Measurements from ENCODE around the gene PHF1. TPM values are rescaled to one million over a fixed set of nuclear protein-coding genes. Genes with fewer than 3 reads are reported as not detected.

PHF1 gene
- total RNA-seq, 2 donors from 2014 or later: 51.8 to 69.8 TPM

- TF ChIP-seq CTCF (IDR thresholded peaks at IDR 0.05): no peak
- Histone ChIP-seq H3K36me3 (peaks cover 33% of the 10 kb centered on the region), H3K9me3 (no peaks in the 10 kb centered on the region), H3K27me3 (no peaks in the 10 kb centered on the region), H3K4me3 (no peak overlapping the region), H3K27ac (no peak overlapping the region), H3K4me1 (no peaks in the 10 kb centered on the region)
- no peak for DNase-seq (ENCODE audit: low spot score)
Measured at GRCh38 chr6:33443025-33443424, 32.2 kb downstream of the PHF1 start.

- H3K27me3 ChIP-seq: no peaks in the 10 kb centered on the region
- no peaks in the 10 kb centered on the region for H3K4me1 ChIP-seq
- peaks cover 25% of the 10 kb centered on the region for H3K36me3 ChIP-seq
- TF ChIP-seq CTCF (IDR thresholded peaks at IDR 0.05): no peak
- H3K4me3 ChIP-seq: no peak overlapping the region
- H3K27ac ChIP-seq: no peak overlapping the region
- H3K9me3 ChIP-seq: no peaks in the 10 kb centered on the region
- DNase-seq (ENCODE audit: low spot score): no peak
Measured at GRCh38 chr6:33443619-33444504, 33.0 kb downstream of the PHF1 start.

GRCh38 chr6:33445119-33445603 lies 34.3 kb downstream of the PHF1 start:
- H3K4me3 ChIP-seq: no peak overlapping the region
- no peak overlapping the region for H3K27ac ChIP-seq
- no peaks in the 10 kb centered on the region for H3K9me3 ChIP-seq
- no peaks in the 10 kb centered on the region for H3K27me3 ChIP-seq
- H3K36me3 ChIP-seq: peaks cover 25% of the 10 kb centered on the region
- no peaks in the 10 kb centered on the region for H3K4me1 ChIP-seq
- TF ChIP-seq CTCF (IDR thresholded peaks at IDR 0.05): no peak
- no peak for DNase-seq (ENCODE audit: low spot score)

GRCh38 chr6:33446356-33446755 lies 35.5 kb downstream of the PHF1 start:
- Histone ChIP-seq H3K27me3 (no peaks in the 10 kb centered on the region), H3K9me3 (no peaks in the 10 kb centered on the region), H3K4me3 (no peak overlapping the region), H3K4me1 (no peaks in the 10 kb centered on the region), H3K27ac (no peak overlapping the region), H3K36me3 (peaks cover 23% of the 10 kb centered on the region)
- TF ChIP-seq CTCF (IDR thresholded peaks at IDR 0.05): no peak
- no peak for DNase-seq (ENCODE audit: low spot score)

GRCh38 chr6:33450434-33450833 lies 39.6 kb downstream of the PHF1 start:
- Histone ChIP-seq H3K9me3 (no peaks in the 10 kb centered on the region), H3K4me3 (no peak overlapping the region), H3K27ac (no peak overlapping the region), H3K4me1 (peaks cover 0 to 26% of the 10 kb centered on the region in 2 donors), H3K27me3 (no peaks in the 10 kb centered on the region), H3K36me3 (peaks cover 6% of the 10 kb centered on the region)
- DNase-seq (ENCODE audit: low spot score): no peak
- TF ChIP-seq CTCF (IDR thresholded peaks at IDR 0.05): no peak
